Skin epidermis (tissue), 12 donors: Measurements from ENCODE around the gene EME2.

Experiments
- H3K27ac ChIP-seq, 21 experiments: fragments of 200-600 bp; sonication (generic) in 11 of 21; one replicate each; pipeline ENCODE4 v1.5.0; 2020; ENCODE audit warnings: mild to moderate bottlenecking in 3 of 21, inconsistent platforms in 2 of 21, moderate library complexity in 2 of 21
- H3K4me3 ChIP-seq, 7 experiments: fragments of 200-600 bp; sonication (generic) in 2 of 7; one replicate each; pipeline ENCODE4 v1.5.0; 2020; ENCODE audit warnings: inconsistent platforms in 2 of 7, mild to moderate bottlenecking in 2 of 7, moderate library complexity in 1 of 7

The EME2 gene

DNA sequence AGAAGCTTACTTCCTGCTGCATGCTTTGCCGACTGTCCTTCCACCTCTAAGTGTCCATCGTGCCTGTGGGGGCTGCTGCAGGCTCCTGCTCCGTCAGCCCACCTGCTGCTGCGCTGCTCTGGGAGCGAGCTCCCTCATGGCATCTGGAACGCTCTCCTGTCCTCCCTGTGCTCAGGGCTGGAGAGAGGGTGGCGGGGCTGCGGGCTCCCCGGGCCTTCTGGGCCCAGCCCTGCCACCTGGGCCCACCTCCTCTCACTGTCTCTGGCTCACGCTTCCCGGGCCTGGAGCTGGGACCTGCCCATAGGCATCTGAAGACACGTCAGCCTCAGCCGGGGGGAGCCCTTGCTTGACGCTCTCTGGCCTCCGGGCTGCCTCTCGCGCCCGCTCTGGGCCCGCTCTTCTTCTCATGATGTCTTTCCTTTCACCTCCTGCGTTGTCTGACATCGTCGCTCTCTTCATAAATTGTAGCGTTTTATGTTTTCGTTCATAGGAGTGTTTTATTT lies 28.2 kb upstream of the EME2 start:
- H3K4me3 ChIP-seq = no peak overlapping the region

DNA sequence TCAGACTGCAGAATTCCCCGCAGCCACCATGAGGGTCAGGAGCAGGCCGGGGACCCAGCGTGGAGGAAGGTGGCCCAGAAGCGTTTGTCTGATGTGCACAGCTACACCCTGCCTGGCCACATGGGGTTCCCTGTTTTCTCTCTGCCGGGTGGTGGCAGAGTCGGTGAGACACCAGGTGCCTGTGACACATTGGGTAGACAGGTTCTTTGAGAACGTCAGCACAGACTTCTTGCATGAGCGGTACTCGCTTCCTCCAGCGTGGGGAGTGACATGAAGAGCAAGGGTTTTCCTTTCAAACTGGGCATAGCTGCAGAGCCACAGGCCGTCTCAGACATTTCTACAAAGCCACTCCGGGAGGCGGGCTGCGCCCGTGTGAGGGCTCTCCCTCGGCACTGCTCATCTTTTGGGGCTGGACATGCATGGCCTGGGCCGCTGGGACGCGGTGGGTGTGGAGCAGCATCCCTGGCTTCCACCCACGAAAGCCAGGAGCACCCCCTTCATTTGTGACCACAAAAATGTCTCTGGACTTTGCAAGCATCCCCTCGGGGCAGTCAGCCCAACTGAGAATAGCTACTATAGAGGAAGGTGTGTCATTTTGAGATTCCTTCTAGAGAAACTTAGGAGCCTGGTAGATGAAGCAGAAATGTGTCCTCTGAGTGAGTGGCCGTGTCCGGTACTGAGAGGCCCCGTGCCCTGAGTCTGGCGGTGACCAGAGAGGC lies 27.3 kb upstream of the EME2 start:
- H3K27ac ChIP-seq = peak overlapping the region in 4 of 21 experiments; percentile 11 to 68 (median 36)

More for the DNA sequence above, 28.2 kb upstream of the EME2 start:
- peak overlapping the region in 4 of 21 experiments; percentile 2 to 55 (median 31) for H3K27ac ChIP-seq

GRCh38 chr16:1745900-1746692 lies 26.5 kb upstream of the EME2 start:
- Histone ChIP-seq H3K4me3 (no peak overlapping the region), H3K27ac (peak overlapping the region in 4 of 21 experiments; percentile 11 to 68 (median 36))

More for the DNA sequence above, 27.3 kb upstream of the EME2 start:
- no peak overlapping the region for H3K4me3 ChIP-seq

DNA sequence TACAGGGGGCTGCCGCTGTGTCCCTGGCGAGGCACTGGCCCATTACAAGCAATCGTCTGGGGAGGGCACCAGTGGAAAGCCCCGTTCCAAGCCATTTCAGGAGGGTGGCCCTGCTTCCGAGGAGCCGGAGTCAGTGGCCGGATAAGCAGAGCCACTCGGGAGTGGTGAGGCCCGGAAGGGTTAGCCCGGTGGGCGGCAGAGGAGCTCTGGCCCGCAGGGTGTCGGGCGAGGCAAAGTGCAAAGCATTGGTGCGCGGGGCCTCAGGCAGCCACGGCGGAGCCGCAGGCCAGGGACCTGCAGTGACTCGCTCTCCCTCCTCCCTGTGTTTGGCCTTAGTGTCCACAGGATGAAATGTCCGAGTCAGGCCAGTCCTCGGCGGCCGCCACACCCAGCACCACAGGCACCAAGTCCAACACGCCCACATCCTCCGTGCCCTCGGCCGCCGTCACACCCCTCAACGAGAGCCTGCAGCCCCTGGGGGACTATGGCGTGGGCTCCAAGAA lies 25.9 kb upstream of the EME2 start:
- Histone ChIP-seq H3K4me3 (no peak overlapping the region), H3K27ac (peak overlapping the region in 1 of 21 experiments; percentile 68)

DNA sequence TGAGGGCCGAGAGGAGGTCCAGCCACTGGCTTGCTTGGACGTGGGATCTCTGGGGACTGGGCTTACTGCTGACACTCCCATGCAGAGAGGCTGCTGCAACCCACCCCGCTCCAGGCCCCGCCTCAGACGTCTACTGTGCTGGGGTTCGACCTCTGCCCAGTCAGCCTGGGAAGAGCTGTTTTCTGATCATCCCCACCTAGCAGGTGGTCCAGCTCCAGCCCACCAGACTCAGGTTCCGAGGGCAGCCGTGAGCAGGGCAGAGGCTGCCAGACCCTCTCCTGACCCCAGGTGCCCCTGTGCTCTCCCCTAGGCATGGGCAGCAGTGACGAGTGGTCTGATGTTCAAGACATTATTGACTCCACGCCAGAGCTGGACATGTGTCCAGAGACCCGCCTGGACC lies 24.7 kb upstream of the EME2 start:
- H3K27ac ChIP-seq = no peak overlapping the region

DNA sequence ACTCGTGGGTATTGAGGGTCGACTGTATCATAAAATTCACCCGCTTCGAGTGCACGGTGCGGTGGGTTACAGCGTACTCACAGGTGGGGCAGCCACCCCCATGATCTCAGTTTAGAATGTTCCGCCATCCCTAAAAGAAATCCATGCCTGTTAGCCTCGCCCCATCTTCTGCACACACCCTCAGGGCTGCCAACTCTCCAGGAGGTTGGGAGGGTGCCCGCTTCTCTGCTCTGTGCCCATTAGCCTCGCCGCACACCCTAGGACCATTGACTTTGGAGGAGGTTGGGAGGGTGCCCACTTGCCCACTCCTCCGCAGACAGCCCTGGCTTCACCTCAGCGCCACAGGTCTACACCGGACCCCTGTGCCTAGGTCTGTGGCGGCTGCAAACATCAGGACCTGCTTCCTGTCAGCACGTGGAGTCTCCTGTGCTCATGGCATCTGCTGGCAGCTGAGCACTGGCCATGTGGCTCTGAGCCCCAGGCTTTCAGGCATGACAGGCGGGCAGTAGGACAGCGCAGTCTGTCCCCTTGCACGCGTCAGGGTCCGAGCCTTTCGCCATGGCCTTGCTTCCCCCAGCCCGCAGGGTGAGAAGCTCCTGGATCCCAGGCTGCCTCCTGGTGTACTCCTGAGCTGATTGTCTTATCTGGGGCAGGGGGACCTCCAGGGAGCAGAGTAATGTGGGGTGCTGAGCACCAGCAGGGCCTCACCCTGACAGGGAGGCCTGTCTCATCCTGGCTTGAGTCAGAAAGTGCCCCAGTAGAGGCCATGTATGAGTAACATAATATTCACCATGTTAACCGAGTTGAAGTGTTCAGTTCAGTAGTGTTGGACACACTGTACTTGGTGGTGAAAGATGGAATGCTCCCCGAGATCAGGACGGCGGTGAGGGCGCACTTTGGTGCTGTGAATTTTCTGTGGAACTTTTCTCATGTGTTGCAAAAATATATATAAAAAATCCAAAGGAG lies 23.2 kb upstream of the EME2 start:
- Histone ChIP-seq H3K4me3 (no peak overlapping the region), H3K27ac (no peak overlapping the region)

More for the DNA sequence above, 24.7 kb upstream of the EME2 start:
- no peak overlapping the region for H3K4me3 ChIP-seq

- H3K27ac ChIP-seq = no peak overlapping the region
- H3K4me3 ChIP-seq = no peak overlapping the region
Observed at GRCh38 chr16:1751946-1752345, 20.7 kb upstream of the EME2 start.

DNA sequence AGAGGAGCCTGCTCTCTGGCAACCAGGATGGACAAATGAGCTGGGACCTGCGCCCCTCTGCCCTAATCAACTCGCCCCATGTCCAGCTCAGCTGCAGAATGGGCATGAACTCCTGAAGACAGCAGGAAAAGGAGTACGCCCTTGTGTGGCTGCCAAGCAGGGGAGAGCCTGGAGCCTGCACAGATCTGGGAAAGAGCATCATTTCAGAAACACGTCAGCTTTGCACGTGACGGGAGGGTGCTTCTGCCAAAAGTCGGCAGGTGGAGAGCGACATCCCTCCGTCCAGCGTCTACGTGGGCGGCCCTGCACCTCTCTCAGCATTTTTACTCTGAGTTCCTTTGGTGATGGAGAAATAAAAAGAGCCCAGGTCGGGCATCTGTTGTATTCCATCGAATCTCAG lies 19.8 kb upstream of the EME2 start:
- Histone ChIP-seq H3K27ac (no peak overlapping the region), H3K4me3 (no peak overlapping the region)

DNA sequence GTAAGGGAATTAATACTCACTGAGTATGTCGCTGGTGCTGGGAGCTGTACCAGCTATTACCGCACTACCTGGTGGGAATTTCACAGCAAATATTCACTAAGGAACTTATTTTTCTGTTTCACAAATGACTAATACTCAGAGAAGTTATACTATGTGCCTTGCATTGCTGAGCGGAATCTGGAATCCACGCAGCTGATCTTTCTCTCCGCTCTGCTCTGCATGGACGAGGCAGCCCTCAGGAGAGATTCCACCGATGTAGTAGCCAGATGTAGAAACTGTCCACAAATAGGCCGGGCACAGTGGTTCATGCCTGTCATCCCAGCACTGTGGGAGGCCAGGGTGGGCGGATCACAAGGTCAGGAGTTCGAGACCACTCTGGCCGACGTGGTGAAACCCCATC lies 18.4 kb upstream of the EME2 start:
- Histone ChIP-seq H3K4me3 (no peak overlapping the region), H3K27ac (peak overlapping the region in 6 of 21 experiments; percentile 18 to 55 (median 36))

DNA sequence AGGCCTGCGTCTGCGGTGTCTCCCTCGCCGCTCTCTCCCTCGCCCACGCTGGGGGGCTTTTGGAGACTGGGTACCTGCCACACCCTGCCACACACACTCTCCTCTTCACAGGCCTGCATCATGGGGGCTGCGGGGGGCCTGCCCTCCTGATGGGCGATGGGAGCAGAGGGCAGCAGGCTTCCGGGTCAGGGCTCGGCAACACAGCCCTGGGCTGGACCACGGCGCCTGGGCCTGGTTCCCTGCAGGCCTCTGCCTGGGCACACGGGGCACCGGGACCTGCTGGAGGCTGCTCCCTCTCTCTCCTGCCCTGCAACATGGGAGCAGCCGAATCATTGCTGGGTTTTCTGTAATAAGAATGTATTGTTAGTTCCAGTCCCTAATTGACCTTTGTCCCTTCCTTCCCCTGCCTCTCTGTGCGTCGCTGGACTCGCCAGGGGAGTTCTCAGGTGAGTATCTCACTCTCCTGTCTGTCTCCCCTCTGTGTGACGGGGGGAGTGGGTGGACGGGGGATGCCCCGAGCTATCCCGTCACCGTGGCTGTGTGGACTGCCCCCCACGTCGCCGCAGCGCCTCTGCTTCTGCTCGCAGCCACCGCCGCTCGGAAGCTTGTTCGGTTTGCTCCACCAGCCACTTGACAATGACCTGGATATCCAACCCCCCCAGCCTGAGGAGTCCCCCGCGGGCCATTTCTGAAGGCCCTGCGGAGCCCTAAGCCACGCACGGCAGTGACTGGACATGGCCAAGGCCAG lies 14.7 kb upstream of the EME2 start:
- H3K27ac ChIP-seq = no peak overlapping the region
- H3K4me3 ChIP-seq = no peak overlapping the region

DNA sequence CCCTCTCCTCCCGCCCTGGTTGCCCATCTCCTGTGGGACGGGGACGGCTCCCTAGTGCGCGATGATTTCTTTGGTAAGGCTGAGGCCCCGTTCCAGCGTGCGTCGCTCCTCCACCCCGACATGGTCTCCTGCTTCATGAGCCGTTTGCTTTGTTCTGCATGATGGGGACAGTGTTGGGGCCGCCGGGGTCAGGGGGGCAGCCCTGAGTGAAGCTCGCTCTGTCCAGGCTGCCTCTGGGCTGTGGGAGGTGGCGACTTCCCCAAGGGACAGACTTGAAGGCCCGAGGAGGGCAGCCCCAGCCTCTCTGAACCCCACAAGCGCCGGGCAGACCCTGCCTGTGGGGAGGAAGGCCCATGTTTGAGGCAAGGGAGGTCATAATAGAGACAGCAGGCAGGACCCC lies 13.7 kb upstream of the EME2 start:
- H3K4me3 ChIP-seq = no peak overlapping the region
- no peak overlapping the region for H3K27ac ChIP-seq

DNA sequence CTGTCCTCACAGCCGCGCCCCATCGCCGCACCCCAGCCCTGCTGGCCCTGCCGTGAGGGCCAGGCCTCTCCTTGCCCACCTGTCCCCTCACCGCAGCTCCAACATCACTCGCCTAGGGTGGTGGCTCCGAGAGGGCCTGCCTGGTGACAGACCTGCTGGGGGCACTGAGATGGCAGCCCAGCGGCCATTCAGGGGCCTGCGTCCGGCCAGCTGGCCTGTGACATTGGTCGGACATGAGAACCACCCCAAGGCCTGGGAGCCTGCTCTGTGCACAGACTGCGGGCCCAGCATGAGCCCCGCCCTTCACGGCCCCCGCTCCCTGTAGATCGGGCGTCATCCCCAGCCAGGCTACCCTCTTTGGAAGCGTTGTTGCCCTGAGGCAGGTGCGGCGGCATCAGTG lies 13.1 kb upstream of the EME2 start:
- H3K27ac ChIP-seq = no peak overlapping the region

GRCh38 chr16:1760911-1761310 lies 11.7 kb upstream of the EME2 start:
- Histone ChIP-seq H3K4me3 (no peak overlapping the region), H3K27ac (no peak overlapping the region)

More for the DNA sequence above, 13.1 kb upstream of the EME2 start:
- H3K4me3 ChIP-seq = no peak overlapping the region

DNA sequence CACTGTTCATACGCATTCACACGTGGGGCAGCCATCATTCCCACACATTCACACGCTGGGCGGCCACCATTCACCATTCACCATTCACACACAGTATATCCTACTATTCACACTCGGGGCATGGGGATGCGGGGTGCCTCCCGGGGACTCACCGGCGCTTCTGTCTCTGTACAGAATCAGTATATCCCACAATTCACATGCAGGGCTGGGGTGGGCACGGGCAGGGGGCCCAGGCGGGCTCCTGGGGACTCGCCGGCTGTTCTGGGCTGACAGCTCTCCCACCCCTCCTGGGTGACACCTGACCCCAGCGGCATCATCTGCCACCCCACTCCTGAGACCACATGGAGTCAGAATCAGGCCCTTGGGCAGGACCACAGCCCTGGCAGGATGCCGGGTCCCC lies 10.9 kb upstream of the EME2 start:
- Histone ChIP-seq H3K27ac (no peak overlapping the region), H3K4me3 (no peak overlapping the region)

GRCh38 chr16:1762196-1762878 lies 10.3 kb upstream of the EME2 start:
- no peak overlapping the region for H3K27ac ChIP-seq
- H3K4me3 ChIP-seq = no peak overlapping the region

- no peak overlapping the region for H3K4me3 ChIP-seq
- H3K27ac ChIP-seq = no peak overlapping the region
Observed at GRCh38 chr16:1762879-1763520, 9.6 kb upstream of the EME2 start.

- Histone ChIP-seq H3K27ac (no peak overlapping the region), H3K4me3 (peak overlapping the region in 1 of 7 experiments; percentile 9)
Observed at GRCh38 chr16:1763521-1764511, 8.8 kb upstream of the EME2 start.
